ENCODE results near the gene PGAP6. TPM values are rescaled to one million over a fixed set of nuclear protein-coding genes. Genes with fewer than 3 reads are reported as not detected.

The PGAP6 gene
- total and polyA plus RNA-seq, 2 of the 13 experiments (the other 11 are each of a cell fraction or from before 2014, with no cell fraction given), result 52.7 to 136 TPM

DNA sequence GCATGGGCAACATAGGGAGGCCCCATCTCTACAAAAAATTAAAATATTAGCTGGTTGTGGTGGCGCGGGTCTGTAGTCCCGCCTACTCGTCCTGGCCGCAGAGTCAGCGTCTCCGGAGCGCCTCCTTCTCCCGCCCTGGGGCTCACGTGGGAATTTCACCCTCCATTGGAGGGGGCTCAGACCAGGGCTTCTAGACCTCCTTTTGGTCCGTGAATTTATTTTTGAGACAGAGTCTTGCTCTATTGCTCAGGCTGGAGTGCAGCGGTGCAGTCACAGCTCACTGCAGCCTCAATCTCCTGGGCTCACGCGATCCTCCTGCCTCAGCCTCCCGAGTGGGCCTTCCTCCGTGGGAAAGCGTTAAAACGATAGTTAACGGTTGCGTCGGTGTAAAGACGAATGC lies 14.8 kb upstream of the PGAP6 start (continued):
- TF ChIP-seq ZNF674 (CRISPR knock-in tag; IDR thresholded peaks at IDR 0.05; ENCODE audit: low read depth) (no peak), ZNF614 (CRISPR knock-in tag; IDR thresholded peaks at IDR 0.05; ENCODE audit: borderline replicate concordance) (0 out of 2 replicates have a peak, but pooled peaks have one; percentile 41), PHF20 (CRISPR knock-in tag; IDR thresholded peaks at IDR 0.05) (peak; percentile 22; the same call in 1 of the 2 replicates), KAT2B (IDR thresholded peaks at IDR 0.05; ENCODE audit: borderline replicate concordance, low read depth, low read length) (no peak), KDM5A (IDR thresholded peaks at IDR 0.05; ENCODE audit: borderline replicate concordance, low read length) (peak; percentile 30; the same call in 1 of the 2 replicates), TCF12 (IDR thresholded peaks at IDR 0.05) (no peak), TCF12 (CRISPR knock-in tag; IDR thresholded peaks at IDR 0.05) (no peak), ZFP36L2 (CRISPR knock-in tag; IDR thresholded peaks at IDR 0.05) (no peak), E2F2 (CRISPR knock-in tag; IDR thresholded peaks at IDR 0.05; ENCODE audit: borderline replicate concordance) (no peak), ZMYM3 (CRISPR knock-in tag; IDR thresholded peaks at IDR 0.05) (peak; percentile 86), HMG20B (CRISPR knock-in tag; conservative IDR thresholded peaks at IDR 0.05) (0 out of 2 replicates have a peak, but pooled peaks have one; percentile 32), FOSL2 (CRISPR knock-in tag; IDR thresholded peaks at IDR 0.05) (0 out of 2 replicates have a peak, but pooled peaks have one; percentile 10), PLSCR1 (CRISPR knock-in tag; IDR thresholded peaks at IDR 0.05; ENCODE audit: borderline replicate concordance) (no peak), BHLHE40 (IDR thresholded peaks at IDR 0.05; ENCODE audit: low read length) (0 out of 2 replicates have a peak, but pooled peaks have one; percentile 12), KLF13 (CRISPR knock-in tag; IDR thresholded peaks at IDR 0.05) (no peak), EHMT2 (IDR thresholded peaks at IDR 0.05; ENCODE audit: borderline replicate concordance, low read depth, low read length) (no peak), POLR2G (IDR thresholded peaks at IDR 0.05; ENCODE audit: low read depth, low read length) (0 out of 2 replicates have a peak, but pooled peaks have one; percentile 33), ZNF761 (CRISPR knock-in tag; conservative IDR thresholded peaks at IDR 0.05) (no peak), HDAC2 (CRISPR knock-in tag; IDR thresholded peaks at IDR 0.05) (peak; percentile 56), TFDP2 (CRISPR knock-in tag; IDR thresholded peaks at IDR 0.05) (peak; percentile 74), SNAPC2 (CRISPR knock-in tag; IDR thresholded peaks at IDR 0.05) (no peak), ZNF501 (CRISPR knock-in tag; IDR thresholded peaks at IDR 0.05) (no peak), LRRFIP1 (CRISPR knock-in tag; conservative IDR thresholded peaks at IDR 0.05) (no peak), YEATS2 (CRISPR knock-in tag; IDR thresholded peaks at IDR 0.05; ENCODE audit: borderline replicate concordance) (no peak)
- TF ChIP-seq, protein P1, sequence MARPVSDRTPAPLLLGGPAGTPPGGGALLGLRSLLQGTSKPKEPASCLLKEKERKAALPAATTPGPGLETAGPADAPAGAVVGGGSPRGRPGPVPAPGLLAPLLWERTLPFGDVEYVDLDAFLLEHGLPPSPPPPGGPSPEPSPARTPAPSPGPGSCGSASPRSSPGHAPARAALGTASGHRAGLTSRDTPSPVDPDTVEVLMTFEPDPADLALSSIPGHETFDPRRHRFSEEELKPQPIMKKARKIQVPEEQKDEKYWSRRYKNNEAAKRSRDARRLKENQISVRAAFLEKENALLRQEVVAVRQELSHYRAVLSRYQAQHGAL (CRISPR knock-in tag; IDR thresholded peaks at IDR 0.05; ENCODE audit: not compliant biosample characterization), result no peak
